GM18507 (cell line): ENCODE results near the gene ADNP.

Experiments
- DNase-seq: peaks from one replicate; pipeline ENCODE4 v3.0.0; 2011; ENCODE audit warnings: low read depth; ENCODE audit not compliant: insufficient read length; ENCODE audit errors: extremely low spot score
- FAIRE-seq: peaks from 2 replicates; lab custom pipeline; 2011; peaks lifted over from hg19 to GRCh38; lab: Jason Lieb, UNC

Gene ADNP

GRCh38 chr20:50933589-50933988 lies 2.4 kb upstream of the ADNP start:
- FAIRE-seq (no peak), DNase-seq (no peak)

- no peak for DNase-seq
These were observed 1.5 kb upstream of the ADNP start for GRCh38 chr20:50932691-50933280.

GRCh38 chr20:50932016-50932485 lies 814 bp upstream of the ADNP start:
- FAIRE-seq: no peak
- DNase-seq: no peak

More at GRCh38 chr20:50932691-50933280, 1.5 kb upstream of the ADNP start:
- no peak for FAIRE-seq

- FAIRE-seq (no peak), DNase-seq (no peak)
These were observed 296 bp downstream of the ADNP start for GRCh38 chr20:50930976-50931305.

- DNase-seq (no peak), FAIRE-seq (no peak)
These were observed 880 bp downstream of the ADNP start for GRCh38 chr20:50930139-50930975.

GRCh38 chr20:50929299-50930138 lies 1.7 kb downstream of the ADNP start:
- DNase-seq: peak; percentile 65
- FAIRE-seq: peak; percentile 89

- FAIRE-seq (no peak), DNase-seq (no peak)
These were observed 2.8 kb downstream of the ADNP start for GRCh38 chr20:50928469-50928868.

GRCh38 chr20:50926530-50926929 lies 4.7 kb downstream of the ADNP start:
- no peak for FAIRE-seq
- no peak for DNase-seq

GRCh38 chr20:50924261-50924920 lies 6.8 kb downstream of the ADNP start:
- DNase-seq: no peak
- FAIRE-seq: no peak

- DNase-seq (no peak), FAIRE-seq (no peak)
These were observed 9.3 kb downstream of the ADNP start for GRCh38 chr20:50921803-50922501.

- DNase-seq: no peak
- FAIRE-seq: no peak
These were observed 10.2 kb downstream of the ADNP start for GRCh38 chr20:50920997-50921396.

- FAIRE-seq (no peak), DNase-seq (no peak)
These were observed 11.7 kb downstream of the ADNP start for GRCh38 chr20:50919567-50919966.

GRCh38 chr20:50918403-50918802 lies 12.8 kb downstream of the ADNP start:
- DNase-seq (no peak), FAIRE-seq (no peak)

- DNase-seq (no peak), FAIRE-seq (no peak)
These were observed 14.3 kb downstream of the ADNP start for GRCh38 chr20:50916934-50917333.

GRCh38 chr20:50916257-50916656 lies 15.0 kb downstream of the ADNP start:
- DNase-seq (no peak), FAIRE-seq (no peak)

- DNase-seq: no peak
- no peak for FAIRE-seq
These were observed 15.8 kb downstream of the ADNP start for GRCh38 chr20:50915424-50915823.

GRCh38 chr20:50913690-50914375 lies 17.4 kb downstream of the ADNP start:
- FAIRE-seq: no peak
- no peak for DNase-seq

- no peak for FAIRE-seq
These were observed 19.5 kb downstream of the ADNP start for GRCh38 chr20:50911716-50912115.

GRCh38 chr20:50911030-50911429 lies 20.2 kb downstream of the ADNP start:
- no peak for FAIRE-seq
- DNase-seq: no peak

More at GRCh38 chr20:50911716-50912115, 19.5 kb downstream of the ADNP start:
- DNase-seq: no peak
